GM18858 (cell line): ENCODE measurements around the gene RHEBL1.

ENCODE experiments used
- ATAC-seq: cut with Tn5 transposase; IDR thresholded peaks from one replicate; pipeline ENCODE4 v1.9.1; 2021; ENCODE audit not compliant: unreplicated experiment

The RHEBL1 gene, protein sequence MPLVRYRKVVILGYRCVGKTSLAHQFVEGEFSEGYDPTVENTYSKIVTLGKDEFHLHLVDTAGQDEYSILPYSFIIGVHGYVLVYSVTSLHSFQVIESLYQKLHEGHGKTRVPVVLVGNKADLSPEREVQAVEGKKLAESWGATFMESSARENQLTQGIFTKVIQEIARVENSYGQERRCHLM

GRCh38 chr12:49069507-49070346 is at the start of gene RHEBL1:
TSS of gene RHEBL1 (minus strand) at chr12:49069979. CDS start at chr12:49069785, 194 bp downstream.
- peak; percentile 91 for ATAC-seq

DNA sequence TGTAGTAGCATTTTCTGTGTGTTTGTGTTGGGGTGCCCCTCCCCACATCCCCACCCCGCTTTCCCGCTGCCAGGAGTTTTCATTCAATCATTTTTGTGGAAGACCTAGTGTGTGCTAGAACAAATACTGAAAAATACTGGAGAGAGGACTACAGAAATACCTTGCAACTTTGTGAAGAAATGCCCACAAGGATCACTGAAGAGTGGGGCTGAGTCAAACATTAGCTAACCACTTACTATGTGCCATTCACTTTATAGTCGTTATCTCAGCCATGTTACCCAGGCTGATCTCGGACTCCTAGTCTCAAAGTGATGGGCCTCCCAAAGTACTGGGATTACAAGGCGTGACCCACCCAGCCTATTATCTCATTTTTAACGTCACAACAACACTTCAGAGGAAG is 41.4 kb upstream of the RHEBL1 start:
- ATAC-seq: no peak

GRCh38 chr12:49110464-49111155 is 40.8 kb upstream of the RHEBL1 start, which contains the start of gene LMBR1L:
TSS of gene LMBR1L (minus strand) at chr12:49110847. CDS start at chr12:49110555, 292 bp downstream.
- ATAC-seq: peak; percentile 97

- ATAC-seq: no peak
Measured at GRCh38 chr12:49109641-49110463, 40.1 kb upstream of the RHEBL1 start.

DNA sequence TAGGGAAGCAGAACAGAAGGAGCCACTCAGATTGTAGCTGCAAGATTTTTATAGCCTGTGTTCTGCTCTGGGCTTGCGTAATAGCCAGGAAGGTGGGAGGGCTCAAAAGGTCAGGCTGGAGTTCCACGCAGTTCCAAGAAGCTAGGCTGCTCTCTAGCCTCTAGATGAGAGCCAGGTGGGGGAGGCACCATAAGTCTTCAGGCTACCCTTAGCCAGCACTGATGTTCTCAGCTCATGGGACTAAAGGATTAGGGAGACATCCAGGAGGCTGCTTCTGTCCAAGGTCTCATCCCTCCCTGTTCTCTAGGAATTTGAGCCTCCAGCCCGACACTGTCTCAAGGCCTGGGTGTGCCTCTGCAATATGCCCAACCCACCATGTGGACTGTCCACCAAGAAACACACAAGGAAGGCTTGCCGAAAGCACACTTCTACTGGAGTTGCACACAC is 39.2 kb upstream of the RHEBL1 start:
- ATAC-seq: no peak

DNA sequence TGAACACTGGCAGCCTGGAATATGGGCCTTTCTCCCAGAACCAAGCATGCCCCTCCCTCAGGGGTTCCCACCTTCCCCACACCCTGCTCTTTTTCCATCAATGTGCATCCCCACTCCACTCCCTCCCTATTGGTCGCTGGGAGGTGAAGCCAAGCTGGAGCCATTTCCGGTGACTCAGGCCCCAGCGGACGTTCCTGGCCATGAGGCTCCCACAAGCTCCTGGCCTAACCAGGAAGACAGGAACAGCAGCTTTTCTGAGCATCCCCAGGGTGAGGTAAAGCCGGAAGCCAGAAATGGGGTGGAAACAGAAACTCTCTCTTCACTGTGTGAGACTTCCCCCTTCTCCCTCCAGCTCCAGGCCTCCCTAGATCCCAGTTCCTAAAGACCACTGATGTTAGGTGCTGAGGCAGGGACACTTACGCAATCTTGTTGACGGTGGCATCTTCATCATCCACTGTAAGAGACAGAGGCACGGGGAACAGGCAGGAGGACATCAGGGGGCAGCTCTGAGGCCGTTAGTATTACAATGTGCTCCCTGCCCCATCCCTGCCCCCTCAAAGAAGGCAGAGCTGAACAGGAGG is 35.8 kb upstream of the RHEBL1 start:
- no peak for ATAC-seq

GRCh38 chr12:49104822-49105221 is 35.0 kb upstream of the RHEBL1 start:
- ATAC-seq: no peak

DNA sequence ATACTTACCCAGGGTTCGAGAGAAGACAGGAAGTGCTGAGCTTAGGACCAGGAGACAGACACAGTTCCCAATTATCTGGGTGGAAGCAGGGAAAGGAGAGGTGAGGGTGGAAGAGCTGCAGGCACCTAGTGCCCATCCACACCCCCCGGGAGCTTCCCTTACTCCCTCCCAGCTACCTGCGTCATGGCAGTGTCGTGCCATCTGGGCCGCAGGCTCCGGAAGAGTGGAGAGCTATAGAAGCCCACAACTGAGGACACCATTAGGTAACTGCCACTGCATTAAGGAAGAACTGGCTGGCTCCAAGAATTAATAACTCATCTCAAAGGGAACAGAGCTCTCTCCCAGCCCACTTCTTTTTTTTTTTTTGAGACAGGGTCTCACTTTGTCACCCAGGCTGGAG is 30.6 kb upstream of the RHEBL1 start:
- no peak for ATAC-seq

DNA sequence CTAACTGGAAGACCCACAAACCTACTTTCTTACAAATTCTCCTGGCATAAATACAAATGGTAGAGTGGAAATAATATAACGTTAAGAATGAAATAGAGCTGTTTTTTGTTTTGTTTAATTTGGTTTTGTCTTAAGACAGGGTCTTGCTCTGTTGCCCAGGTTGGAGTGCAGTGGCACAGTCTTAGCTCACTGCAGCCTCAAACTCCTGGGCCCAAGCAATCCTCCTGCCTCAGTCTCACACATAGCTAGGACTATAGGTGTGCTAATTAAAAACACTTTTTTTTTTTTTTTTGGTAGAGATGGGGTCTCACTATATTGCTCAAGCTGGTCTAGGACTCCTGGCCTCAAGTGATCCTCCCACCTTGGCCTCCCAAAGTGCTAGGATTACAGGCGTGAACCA is 28.9 kb upstream of the RHEBL1 start:
- no peak for ATAC-seq

DNA sequence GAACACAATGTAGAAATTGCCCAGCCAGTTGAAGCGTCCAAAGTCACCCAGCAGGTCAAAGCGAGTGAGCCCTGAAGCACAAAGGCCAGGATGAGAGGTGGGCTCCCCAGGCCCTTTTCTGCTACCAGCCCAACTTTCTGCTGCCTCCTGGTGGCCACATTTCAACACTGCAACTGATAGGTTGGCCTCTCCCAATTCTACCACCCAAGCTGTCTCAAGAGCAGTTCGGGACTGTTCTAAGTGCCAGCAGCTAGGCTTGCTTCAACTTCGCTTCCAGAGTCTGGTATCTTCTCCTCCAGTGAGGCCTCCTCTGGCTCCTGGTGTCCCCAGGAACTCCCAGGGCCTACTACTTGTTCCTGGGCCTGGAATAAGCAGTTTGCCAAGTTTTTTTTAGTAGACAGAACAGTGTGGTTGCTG is 28.3 kb upstream of the RHEBL1 start:
- no peak for ATAC-seq

GRCh38 chr12:49097381-49097780 is 27.6 kb upstream of the RHEBL1 start:
- no peak for ATAC-seq

DNA sequence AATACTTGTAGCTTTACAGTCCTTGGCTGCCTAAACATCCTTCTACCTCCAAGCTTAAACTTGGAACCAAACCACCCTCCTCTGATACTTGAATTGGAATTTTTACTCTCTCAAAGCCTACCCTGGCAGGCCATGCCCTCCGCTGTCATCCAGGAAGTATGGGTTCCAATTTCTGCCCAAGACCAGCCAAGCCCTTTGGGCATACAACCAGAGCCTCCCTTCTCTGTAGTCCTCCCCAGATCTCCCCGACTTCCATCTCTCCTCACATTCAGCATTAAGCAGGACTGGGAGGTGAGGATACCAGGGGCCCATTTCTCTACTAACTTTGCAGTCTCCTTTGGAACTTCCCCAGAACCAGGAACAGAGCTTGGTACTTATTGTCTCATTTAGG is 25.2 kb upstream of the RHEBL1 start:
- ATAC-seq: no peak

DNA sequence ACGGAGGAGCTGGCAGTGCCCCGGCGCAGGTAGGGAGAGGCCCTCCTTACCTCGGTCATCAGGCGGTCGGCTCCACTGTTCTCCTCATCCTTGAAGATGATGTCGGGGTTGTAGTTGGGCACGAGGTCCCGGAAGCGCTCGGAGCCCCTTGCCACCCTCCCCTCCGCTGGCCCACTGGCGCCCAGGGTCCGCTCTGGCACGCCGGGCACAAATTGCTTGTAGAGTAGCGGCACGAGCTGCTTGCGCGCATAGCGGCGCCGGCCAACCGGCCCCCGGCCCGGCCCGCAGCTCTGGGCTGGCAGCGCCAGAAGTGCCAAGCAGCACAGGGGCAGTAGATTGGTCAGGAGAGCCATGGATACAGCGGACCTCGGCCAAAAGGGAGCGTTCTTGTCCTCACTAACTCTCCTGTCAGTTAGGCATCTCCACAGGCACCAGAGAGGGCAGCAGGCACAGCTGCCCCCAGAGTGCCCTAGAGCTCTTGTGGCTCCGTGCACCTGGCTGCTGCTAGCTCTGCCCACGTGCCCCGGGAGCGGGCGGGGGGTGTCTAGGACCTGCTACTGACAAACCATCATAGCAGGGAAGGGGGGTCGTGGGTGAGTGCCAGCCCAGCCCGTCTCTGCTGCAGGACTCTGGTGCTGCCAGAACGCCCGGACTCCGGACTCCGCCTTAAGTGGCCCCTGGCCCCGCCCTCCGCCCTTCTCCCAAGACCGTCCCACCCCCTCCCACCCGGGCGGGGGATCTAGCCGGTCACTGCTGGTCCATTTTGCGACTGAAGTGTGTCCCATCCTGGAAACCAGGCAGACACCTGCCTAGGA is 24.6 kb upstream of the RHEBL1 start, which contains the start of gene DHH:
DHH (minus strand) TSS at position 642 of the 815 bp plus-strand sequence; CDS start at position 353, 289 bp downstream.
- ATAC-seq: no peak

- no peak for ATAC-seq
Measured at GRCh38 chr12:49093792-49094159, 24.0 kb upstream of the RHEBL1 start.

GRCh38 chr12:49092816-49093406 is 23.1 kb upstream of the RHEBL1 start:
- ATAC-seq: no peak

DNA sequence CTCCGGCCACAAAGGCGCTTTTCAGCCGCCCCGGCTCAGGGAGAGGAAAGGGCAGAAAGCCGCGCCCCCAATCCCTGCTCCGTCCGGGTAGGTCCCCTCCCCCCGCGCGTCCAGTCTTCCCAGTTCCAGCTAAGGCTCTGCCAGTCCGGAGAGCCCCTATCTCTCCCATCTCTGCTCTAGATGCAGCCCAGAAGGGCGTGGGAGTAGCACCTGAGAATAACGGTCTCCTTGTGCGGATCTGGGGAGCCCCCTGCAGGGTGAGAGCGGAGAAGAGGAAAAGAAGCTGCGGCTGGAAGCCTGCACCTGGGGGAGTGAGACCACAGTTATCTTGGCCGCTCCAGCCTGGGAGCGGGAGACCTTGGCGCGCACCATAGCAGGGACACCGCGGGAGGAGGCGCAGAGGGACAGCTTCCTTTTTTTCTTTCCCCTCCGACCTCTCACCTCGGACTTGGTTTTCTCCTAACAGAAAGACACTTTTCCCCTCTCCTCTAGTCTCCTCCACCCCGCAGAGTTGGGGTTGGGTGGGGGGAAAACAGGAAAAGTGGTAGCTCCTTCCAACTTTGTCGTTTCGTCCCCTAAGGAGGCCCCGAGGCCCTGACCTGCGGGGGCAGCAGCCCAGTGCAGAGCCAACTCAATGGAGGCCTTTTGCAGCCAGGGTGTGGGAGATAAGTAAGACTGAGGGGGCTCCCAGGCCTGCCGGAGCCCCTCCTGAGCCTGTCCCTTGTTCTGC is 22.5 kb upstream of the RHEBL1 start:
- ATAC-seq: no peak

GRCh38 chr12:49091836-49092085 is 22.0 kb upstream of the RHEBL1 start:
- no peak for ATAC-seq

DNA sequence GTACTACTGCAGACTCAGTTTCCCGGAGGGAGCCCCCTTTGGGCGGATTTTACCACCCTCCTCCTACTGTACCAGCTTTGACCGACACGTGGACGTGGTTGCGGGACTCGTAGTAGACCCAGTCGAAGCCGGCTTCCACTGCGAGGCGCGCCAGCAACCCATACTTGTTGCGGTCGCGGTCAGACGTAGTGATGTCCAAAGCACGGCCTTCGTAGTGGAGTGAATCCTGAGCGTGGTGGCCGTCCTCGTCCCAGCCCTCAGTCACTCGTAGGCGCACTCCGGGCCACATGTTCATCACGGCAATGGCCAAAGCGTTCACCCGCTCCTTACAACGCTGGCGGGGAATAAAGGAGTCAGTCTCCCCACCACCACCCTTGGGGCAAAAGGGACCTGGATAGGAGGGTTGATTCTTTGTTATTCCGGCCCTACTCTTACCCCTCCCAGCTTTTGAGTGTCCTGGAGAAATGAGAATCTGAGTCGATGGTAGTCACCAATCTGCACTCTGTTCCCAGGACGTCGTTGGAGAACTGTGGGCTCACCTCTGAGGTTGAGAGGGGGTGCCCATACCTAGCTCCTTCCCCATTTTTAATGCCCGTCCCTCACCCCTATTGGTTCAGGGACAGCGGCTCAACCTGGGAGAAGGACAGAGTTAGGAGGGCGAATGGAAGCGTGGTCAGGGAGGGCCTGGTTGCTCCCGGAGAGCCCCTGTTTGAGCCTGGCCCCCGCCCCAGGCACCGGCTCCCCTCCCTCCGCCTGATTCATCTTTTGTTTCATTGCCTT is 21.5 kb upstream of the RHEBL1 start:
- ATAC-seq: no peak
